HS-5 (cell line): ENCODE results near the gene MTRF1L.
"Not testable (repeated sequence)": the region's sequence is repeated elsewhere in the genome, so short reads cannot be mapped to it uniquely, and the experiment has no call there.

Source experiments
- DNase-seq: peaks from one replicate; pipeline ENCODE4 v3.0.0-alpha.2; 2012; ENCODE audit warnings: low read depth

MTRF1L gene

GRCh38 chr6:152969688-152970418, 32.7 kb downstream of the MTRF1L start:
- DNase-seq: no peak

- not testable (repeated sequence) for DNase-seq
Observed at GRCh38 chr6:152966168-152966894, 36.2 kb downstream of the MTRF1L start.

GRCh38 chr6:152959333-152959732, 43.2 kb downstream of the MTRF1L start:
- no peak for DNase-seq

- DNase-seq: no peak
Observed at GRCh38 chr6:152957796-152958195, 44.7 kb downstream of the MTRF1L start.

GRCh38 chr6:152954443-152954842, 48.1 kb downstream of the MTRF1L start:
- no peak for DNase-seq

- DNase-seq: peak; percentile 38
Observed at GRCh38 chr6:152952866-152953509, 49.5 kb downstream of the MTRF1L start.

GRCh38 chr6:152952045-152952444, 50.5 kb downstream of the MTRF1L start:
- DNase-seq: peak; percentile 59

- no peak for DNase-seq
Observed at GRCh38 chr6:152950240-152950639, 52.3 kb downstream of the MTRF1L start.

GRCh38 chr6:152948150-152948768, 54.2 kb downstream of the MTRF1L start:
- peak; percentile 39 for DNase-seq

- no peak for DNase-seq
Observed at GRCh38 chr6:152946995-152947394, 55.5 kb downstream of the MTRF1L start.

- DNase-seq: no peak
Observed at GRCh38 chr6:152946484-152946883, 56.0 kb downstream of the MTRF1L start.

- DNase-seq: peak; percentile 13
Observed at GRCh38 chr6:152943260-152943897, 59.1 kb downstream of the MTRF1L start.

- DNase-seq: no peak
Observed at GRCh38 chr6:152942319-152942869, 60.1 kb downstream of the MTRF1L start.

GRCh38 chr6:152941746-152942145, 60.8 kb downstream of the MTRF1L start:
- no peak for DNase-seq
